GM19099 (cell line): ENCODE results near the gene MRPL57.

Experiments used
- POLR2A ChIP-seq: IDR thresholded peaks from 3 replicates; pipeline ENCODE4 v1.6.1; 2011; ENCODE audit warnings: low read depth; ENCODE audit not compliant: insufficient read length; ENCODE audit errors: extremely low read depth

MRPL57 gene

GRCh38 chr13:21175656-21176214 lies 723 bp upstream of the MRPL57 start:
- no peak for TF ChIP-seq POLR2A

- TF ChIP-seq POLR2A, result no peak
Observed at GRCh38 chr13:21176982-21177284, 475 bp downstream of the MRPL57 start.

GRCh38 chr13:21181671-21182070 lies 5.2 kb downstream of the MRPL57 start:
- TF ChIP-seq POLR2A, result no peak

- TF ChIP-seq POLR2A, result no peak
Observed at GRCh38 chr13:21202767-21203531, 26.5 kb downstream of the MRPL57 start.

GRCh38 chr13:21208652-21209154 lies 32.2 kb downstream of the MRPL57 start:
- no peak for TF ChIP-seq POLR2A

- no peak for TF ChIP-seq POLR2A
Observed at GRCh38 chr13:21212138-21212775, 35.8 kb downstream of the MRPL57 start.

GRCh38 chr13:21216332-21216731 lies 39.9 kb downstream of the MRPL57 start:
- no peak for TF ChIP-seq POLR2A

- TF ChIP-seq POLR2A, result no peak
Observed at GRCh38 chr13:21218351-21219035, 42.0 kb downstream of the MRPL57 start.

- no peak for TF ChIP-seq POLR2A
Observed at GRCh38 chr13:21219036-21219381, 42.6 kb downstream of the MRPL57 start.

GRCh38 chr13:21221268-21221667 lies 44.8 kb downstream of the MRPL57 start:
- TF ChIP-seq POLR2A, result no peak

- no peak for TF ChIP-seq POLR2A
Observed at GRCh38 chr13:21225082-21225481, 48.6 kb downstream of the MRPL57 start.

- no peak for TF ChIP-seq POLR2A
Observed at GRCh38 chr13:21225841-21226581, 49.6 kb downstream of the MRPL57 start.

- TF ChIP-seq POLR2A, result no peak
Observed at GRCh38 chr13:21227917-21228316, 51.5 kb downstream of the MRPL57 start.
